WTC11 (cell line): Measurements from ENCODE around the gene CCR9. TPM values are rescaled to one million over a fixed set of nuclear protein-coding genes. Genes with fewer than 3 reads are reported as not detected.

Experiments
- ATAC-seq: fragments of 200-7000 bp; cut with Tn5 transposase; 2 replicates; pipeline ENCODE4 v1.10.0; 2021; ENCODE audit warnings: mild to moderate bottlenecking, moderate library complexity
- CTCF ChIA-PET: fragments of 300-600 bp; sonication (Branson Sonifier 250); formaldehyde crosslinking; loops from one replicate; lab custom pipeline; 2021; ENCODE audit warnings: antibody characterized with exemption; lab: Charles Lee
- POLR2A ChIA-PET: fragments of 350-600 bp; sonication (Branson Sonifier 250); formaldehyde crosslinking; loops from one replicate; lab custom pipeline; 2021; ENCODE audit warnings: antibody characterized with exemption; lab: Charles Lee
- DNase-seq: peaks from one replicate; pipeline ENCODE4 v3.0.0; 2021; ENCODE audit warnings: low spot score
- H3K27ac Mint-ChIP-seq: 2 replicates; pipeline ENCODE4 v1.8.0; 2021; ENCODE audit warnings: mixed read lengths
- H3K27me3 Mint-ChIP-seq: 2 replicates; pipeline ENCODE4 v1.8.0; 2021; ENCODE audit warnings: low read depth, mild to moderate bottlenecking, moderate library complexity, mixed read lengths
- H3K36me3 Mint-ChIP-seq: 2 replicates; pipeline ENCODE4 v1.8.0; 2021; ENCODE audit warnings: mixed read lengths
- H3K4me1 Mint-ChIP-seq: 2 replicates; pipeline ENCODE4 v1.8.0; 2022; ENCODE audit warnings: mixed read lengths
- H3K4me3 Mint-ChIP-seq: 2 replicates; pipeline ENCODE4 v1.8.0; 2021; ENCODE audit warnings: mild to moderate bottlenecking, moderate library complexity, mixed read lengths
- H3K9me3 Mint-ChIP-seq: 2 replicates; pipeline ENCODE4 v1.8.0; 2021; ENCODE audit warnings: mixed read lengths
- ARID4B ChIP-seq: sonication (generic); formaldehyde crosslinking; IDR thresholded peaks from 2 replicates; pipeline ENCODE4 v1.8.0; 2023; ENCODE audit warnings: missing genetic modification reagents, mild to moderate bottlenecking, borderline replicate concordance
- ATF3 ChIP-seq: sonication (generic); formaldehyde crosslinking; conservative IDR thresholded peaks from 2 replicates; pipeline ENCODE4 v1.8.1; 2022; ENCODE audit warnings: mild to moderate bottlenecking, missing genetic modification reagents
- CDX4 ChIP-seq: fragments of 250-450 bp; sonication (Bioruptor Pico); IDR thresholded peaks from 2 replicates; pipeline ENCODE4 v1.9.0; 2021; ENCODE audit warnings: moderate library complexity, mild to moderate bottlenecking, inconsistent platforms, borderline replicate concordance
- E2F1 ChIP-seq: sonication (generic); formaldehyde crosslinking; IDR thresholded peaks from 2 replicates; pipeline ENCODE4 v1.8.0; 2022; ENCODE audit warnings: mild to moderate bottlenecking, missing genetic modification reagents
- ELF4 ChIP-seq: sonication (generic); formaldehyde crosslinking; IDR thresholded peaks from 2 replicates; pipeline ENCODE4 v1.8.1; 2022; ENCODE audit warnings: low read depth, mild to moderate bottlenecking, moderate library complexity, missing genetic modification reagents
- HMGA2 ChIP-seq: fragments of 250-450 bp; sonication (Bioruptor Pico); IDR thresholded peaks from 2 replicates; pipeline ENCODE4 v1.4.0; 2021; ENCODE audit warnings: mild to moderate bottlenecking, moderate library complexity
- RORB ChIP-seq: fragments of 250-450 bp; sonication (Bioruptor Pico); IDR thresholded peaks from 2 replicates; pipeline ENCODE4 v1.9.0; 2021; ENCODE audit warnings: mild to moderate bottlenecking
- ZBTB43 ChIP-seq: sonication (generic); formaldehyde crosslinking; IDR thresholded peaks from 2 replicates; pipeline ENCODE4 v1.8.1; 2023; ENCODE audit warnings: mild to moderate bottlenecking, missing genetic modification reagents
- ZMAT4 ChIP-seq: fragments of 250-450 bp; sonication (Bioruptor Pico); IDR thresholded peaks from 2 replicates; pipeline ENCODE4 v1.9.0; 2021; ENCODE audit warnings: mild to moderate bottlenecking
- ZNF219 ChIP-seq: sonication (generic); formaldehyde crosslinking; IDR thresholded peaks from 2 replicates; pipeline ENCODE4 v1.8.0; 2023; ENCODE audit warnings: missing genetic modification reagents, mild to moderate bottlenecking, borderline replicate concordance
- ZNF232 ChIP-seq: sonication (generic); formaldehyde crosslinking; IDR thresholded peaks from 2 replicates; pipeline ENCODE4 v1.8.0; 2022; ENCODE audit warnings: mild to moderate bottlenecking, missing genetic modification reagents
- ZNF281 ChIP-seq: sonication (generic); formaldehyde crosslinking; IDR thresholded peaks from 2 replicates; pipeline ENCODE4 v1.8.0; 2023; ENCODE audit warnings: mild to moderate bottlenecking, missing genetic modification reagents
- ZNF532 ChIP-seq: fragments of 250-450 bp; sonication (Bioruptor Pico); IDR thresholded peaks from 2 replicates; pipeline ENCODE4 v1.9.0; 2021; ENCODE audit warnings: mild to moderate bottlenecking, borderline replicate concordance
- ZNF671 ChIP-seq: fragments of 250-450 bp; sonication (Bioruptor Pico); IDR thresholded peaks from 2 replicates; pipeline ENCODE4 v1.8.0; 2021; ENCODE audit warnings: mild to moderate bottlenecking
- total RNA-seq: library from RNA; stranded (reverse); gene quantifications from 3 replicates; pipeline ENCODE4 v1.2.3, GENCODE V29; 2021

Gene CCR9
- total RNA-seq, 1 experiment from 2014 or later, result not detected

- TF ChIP-seq ZNF532 (CRISPR knock-in tag), result no peak
- TF ChIP-seq ZNF671 (CRISPR knock-in tag), result no peak
- TF ChIP-seq CDX4 (CRISPR knock-in tag), result no peak
- TF ChIP-seq ZNF219 (CRISPR knock-in tag), result no peak
- no peak for TF ChIP-seq ZBTB43
- TF ChIP-seq HMGA2 (CRISPR knock-in tag), result no peak
- no peak for TF ChIP-seq E2F1 (CRISPR knock-in tag)
- TF ChIP-seq ARID4B (CRISPR knock-in tag), result no peak
These were observed 11.5 kb upstream of the CCR9 start (continued) for GRCh38 chr3:45874677-45875346.

GRCh38 chr3:45878124-45878523 lies 8.2 kb upstream of the CCR9 start:
- Mint-ChIP-seq H3K27ac (no peak overlapping the region), H3K9me3 (no peaks in the 10 kb centered on the region), H3K4me1 (no peaks in the 10 kb centered on the region), H3K4me3 (no peak overlapping the region), H3K27me3 (peaks cover 5% of the 10 kb centered on the region), H3K36me3 (no peaks in the 10 kb centered on the region)
- CTCF ChIA-PET, result no interaction called here
- POLR2A ChIA-PET, result no interaction called here
- ATAC-seq (no peak), DNase-seq (no peak)
- TF ChIP-seq ZMAT4 (CRISPR knock-in tag) (no peak), ATF3 (CRISPR knock-in tag) (no peak), ZNF532 (CRISPR knock-in tag) (no peak), ELF4 (CRISPR knock-in tag) (no peak), RORB (no peak), ZNF281 (CRISPR knock-in tag) (no peak), ZNF232 (CRISPR knock-in tag) (no peak)
